Endometrium (tissue), 2 donors: Measurements from ENCODE around the gene SIX1.

Source experiments
- FAIRE-seq: peaks from 2 replicates; lab custom pipeline; 2012; peaks lifted over from hg19 to GRCh38; lab: Jason Lieb, UNC
- donor health status: control.
- donor health status: control.

Gene SIX1

DNA sequence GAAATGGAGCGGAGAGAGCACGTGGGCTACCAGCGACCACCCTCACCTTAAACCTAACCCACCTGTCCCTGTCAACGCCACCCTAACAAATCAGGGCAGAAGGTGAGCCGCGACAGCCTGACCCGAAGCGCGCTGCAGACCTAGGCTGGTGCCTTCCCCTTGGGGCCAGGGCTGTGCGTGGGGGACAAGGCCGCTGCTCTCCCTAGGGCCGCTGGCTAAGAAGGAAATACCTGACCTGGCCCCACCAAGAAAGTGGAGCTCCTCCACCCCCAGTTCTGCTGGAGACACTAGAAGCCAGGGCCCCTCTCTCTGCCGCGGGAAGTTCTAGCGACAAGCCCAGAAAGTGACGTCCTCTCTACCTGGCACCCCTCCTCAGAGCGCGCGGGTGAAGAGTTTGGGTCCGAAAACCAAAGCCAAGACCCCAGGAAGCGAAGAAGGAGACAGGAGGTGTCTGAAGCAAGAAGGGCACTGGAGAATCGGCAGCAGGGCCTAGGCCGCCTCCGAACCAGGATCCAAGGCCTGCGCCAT lies 7.5 kb downstream of the SIX1 start:
- FAIRE-seq = no peak

DNA sequence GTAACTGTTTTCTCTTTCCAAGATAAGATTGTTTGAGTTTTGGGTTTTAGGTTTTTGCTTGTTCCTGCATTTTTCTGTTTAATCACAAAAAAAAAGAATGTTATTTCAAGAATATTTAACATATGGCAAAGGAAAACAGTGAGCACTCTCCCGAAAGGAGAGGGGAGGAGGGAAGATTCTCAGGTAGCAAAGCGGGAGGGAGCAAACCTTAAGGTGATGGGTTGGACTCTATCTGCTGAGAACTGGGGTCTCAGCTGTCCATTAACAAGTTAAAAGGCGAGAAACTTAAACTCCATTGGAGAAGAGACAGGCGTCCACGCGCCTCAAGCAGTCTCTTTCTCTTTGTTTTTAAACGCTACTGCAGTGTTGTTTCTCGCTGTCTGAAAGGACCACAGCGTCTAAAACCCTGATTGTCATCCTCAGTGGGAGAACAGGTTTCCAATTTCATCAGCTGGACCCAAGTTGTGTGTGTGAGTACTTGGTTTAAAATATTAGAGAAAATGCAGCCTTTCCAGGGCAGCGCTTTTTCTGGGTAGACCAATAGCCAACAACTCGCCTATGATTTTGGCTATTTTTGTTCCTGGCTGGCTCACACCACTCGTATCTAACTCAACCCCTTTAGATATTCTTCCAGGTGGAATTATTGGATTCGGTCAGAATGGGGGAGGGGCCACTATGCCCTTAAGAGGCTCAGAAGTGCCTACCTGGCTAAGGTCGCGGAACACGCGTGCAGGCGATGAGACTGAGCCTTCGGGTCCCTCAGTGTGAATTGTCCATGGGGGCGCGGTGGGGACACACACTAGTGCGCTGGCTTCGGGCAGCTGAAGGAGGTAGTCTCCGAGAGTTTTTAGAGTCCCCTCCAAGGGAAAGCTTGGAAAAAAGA lies 8.2 kb downstream of the SIX1 start:
- FAIRE-seq = no peak

DNA sequence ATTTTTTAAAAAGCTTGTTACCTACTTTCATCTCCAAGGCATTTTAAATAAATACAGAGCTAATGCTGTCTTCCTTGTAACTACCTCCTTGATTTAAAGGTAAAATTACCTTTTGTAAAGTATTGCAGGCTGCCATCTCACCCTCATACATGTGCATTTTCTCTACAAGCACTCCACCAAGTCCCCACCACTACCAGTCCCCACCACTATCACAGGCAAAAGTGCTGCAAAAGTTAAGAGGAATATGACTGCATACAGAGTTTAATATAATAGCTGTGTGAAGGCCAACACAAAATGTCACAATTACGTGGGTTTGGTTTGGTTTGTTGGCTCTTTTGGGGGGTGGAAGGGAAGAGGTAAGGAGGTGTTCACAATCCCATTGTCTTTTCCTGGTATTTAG lies 9.6 kb downstream of the SIX1 start:
- FAIRE-seq = no peak

GRCh38 chr14:60637479-60638315 lies 11.6 kb downstream of the SIX1 start:
- no peak for FAIRE-seq

GRCh38 chr14:60636879-60637478 lies 12.3 kb downstream of the SIX1 start:
- no peak for FAIRE-seq

DNA sequence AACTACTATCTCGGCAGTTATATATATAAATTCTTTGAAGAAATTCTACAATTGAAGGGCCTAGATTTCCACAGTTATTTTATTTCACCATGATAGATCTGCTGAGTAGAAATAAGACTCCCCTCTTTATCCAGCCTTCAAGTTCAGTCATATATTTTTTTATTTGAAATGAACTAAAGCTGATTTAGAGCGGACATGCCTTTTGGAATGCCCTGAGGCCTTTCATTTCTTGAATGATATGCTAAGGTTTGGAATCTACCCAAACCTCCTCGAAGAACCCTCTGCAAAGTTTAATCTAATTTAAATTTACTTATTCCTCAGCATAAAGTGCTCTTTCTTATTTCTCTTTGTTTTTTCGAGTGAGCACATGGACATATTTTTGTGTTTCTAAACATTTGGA lies 15.1 kb downstream of the SIX1 start:
- no peak for FAIRE-seq

DNA sequence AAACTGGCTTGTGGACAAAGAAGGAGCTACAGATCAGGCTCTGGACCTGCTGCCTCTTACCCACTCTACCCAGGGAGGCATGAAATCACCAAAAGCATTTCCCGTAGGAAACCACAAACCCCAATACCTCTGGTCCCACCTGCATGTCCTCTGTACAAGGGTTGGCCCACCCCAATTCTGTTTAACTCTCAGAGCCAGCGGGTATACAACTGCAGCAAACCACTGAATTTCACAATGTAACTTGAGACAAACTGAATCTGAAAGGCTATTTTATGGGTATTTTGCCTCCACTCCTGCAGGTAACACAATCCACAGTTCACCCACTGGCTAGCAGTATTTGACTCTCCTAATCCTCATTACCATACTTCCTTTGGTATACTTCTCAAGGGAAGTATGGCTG lies 16.5 kb downstream of the SIX1 start:
- FAIRE-seq = no peak

GRCh38 chr14:60632257-60632656 lies 17.0 kb downstream of the SIX1 start:
- no peak for FAIRE-seq

- no peak for FAIRE-seq
Measured at GRCh38 chr14:60631842-60632241, 17.4 kb downstream of the SIX1 start.

DNA sequence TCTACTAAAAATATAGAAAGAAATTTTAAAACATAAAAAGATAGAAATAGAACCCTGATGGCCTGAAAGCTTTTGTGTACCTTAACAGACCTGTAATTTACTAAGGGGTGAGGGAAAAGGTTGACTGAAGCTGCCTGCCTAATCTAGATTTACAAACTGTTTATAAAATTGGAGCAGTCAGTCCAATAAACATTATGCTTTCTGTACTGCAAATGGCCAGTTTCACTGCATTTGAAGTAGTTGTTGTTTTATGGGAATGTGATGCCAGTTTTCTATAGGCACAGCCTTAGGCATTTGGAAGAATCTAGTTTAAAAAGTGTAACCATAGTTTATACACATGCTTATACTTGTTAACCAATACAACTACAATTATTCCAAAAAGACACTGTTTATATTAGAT lies 19.1 kb downstream of the SIX1 start:
- no peak for FAIRE-seq

GRCh38 chr14:60628892-60629291 lies 20.4 kb downstream of the SIX1 start:
- FAIRE-seq = no peak

GRCh38 chr14:60622917-60623257 lies 26.4 kb downstream of the SIX1 start:
- FAIRE-seq = no peak

DNA sequence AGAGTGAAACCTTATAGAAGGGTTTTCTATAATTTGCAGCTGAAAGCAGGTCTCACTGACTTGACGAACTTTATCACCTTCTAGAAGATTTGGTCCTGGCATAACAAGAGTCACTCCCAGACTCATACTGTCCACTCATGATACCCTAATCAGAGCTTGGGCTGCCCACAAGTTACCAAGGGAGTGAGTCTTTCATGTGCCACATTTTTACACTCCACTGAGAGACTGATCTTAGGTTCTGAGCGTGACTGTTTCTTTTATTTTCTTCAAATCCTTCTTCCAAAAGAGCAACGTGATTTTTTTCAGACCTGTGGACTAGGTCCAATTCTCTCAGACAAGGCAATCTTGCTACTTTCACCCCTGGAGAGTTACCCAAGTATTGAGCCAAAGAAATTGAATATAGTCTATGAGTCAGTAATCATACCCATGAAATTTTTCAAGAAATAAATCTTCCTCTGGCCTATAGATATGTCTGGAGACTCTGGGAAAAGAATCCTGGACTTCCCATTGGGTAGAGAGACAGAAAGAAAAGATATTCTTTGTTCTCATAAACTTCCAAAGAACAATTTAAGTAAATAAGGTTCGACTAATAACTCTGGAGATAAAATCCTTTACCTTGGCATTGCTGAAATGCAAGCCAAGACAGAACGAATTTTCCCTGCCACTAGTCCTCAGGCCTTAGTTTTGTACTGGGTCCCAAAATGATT lies 26.9 kb downstream of the SIX1 start:
- FAIRE-seq = no peak

DNA sequence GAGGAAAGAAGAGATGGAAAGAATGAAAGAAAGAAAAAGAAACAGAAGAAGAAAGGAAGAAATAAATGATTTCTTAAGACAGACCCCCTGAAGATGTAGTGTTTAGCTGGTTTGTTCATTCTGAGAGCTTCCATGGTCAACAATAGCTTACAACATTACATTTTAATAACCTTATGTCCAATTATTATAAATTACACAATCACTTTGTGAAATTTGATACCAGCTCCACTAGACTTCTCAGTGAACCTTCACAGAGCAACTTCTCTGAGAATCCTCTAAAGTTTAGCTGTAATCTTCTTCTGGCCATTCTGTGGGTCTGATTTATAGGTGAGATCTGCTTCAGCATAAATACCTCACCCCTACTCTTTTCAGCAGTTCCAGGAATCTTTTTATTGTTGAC lies 27.9 kb downstream of the SIX1 start:
- no peak for FAIRE-seq

- no peak for FAIRE-seq
Measured at GRCh38 chr14:60618241-60618640, 31.0 kb downstream of the SIX1 start.

GRCh38 chr14:60616461-60616959 lies 32.8 kb downstream of the SIX1 start:
- no peak for FAIRE-seq

DNA sequence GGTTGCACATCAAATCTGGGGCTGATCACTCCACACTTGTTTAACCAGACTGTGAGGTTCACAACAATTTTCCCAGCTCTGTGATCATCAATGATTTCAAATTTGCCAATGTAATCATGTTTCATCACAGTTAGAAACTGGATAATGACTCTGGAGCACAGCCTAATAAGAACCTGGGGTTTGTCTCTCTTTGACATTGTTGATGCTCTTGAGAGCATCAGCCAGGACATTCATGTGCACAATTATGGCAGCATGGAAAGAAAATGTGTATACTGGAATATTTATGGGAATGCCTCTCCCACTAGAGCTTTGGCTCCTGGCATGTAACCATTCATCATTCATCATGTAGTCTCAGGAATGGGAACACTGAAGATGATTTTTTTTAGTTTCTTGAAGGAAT lies 47.0 kb downstream of the SIX1 start:
- FAIRE-seq = no peak

GRCh38 chr14:60599727-60600126 lies 49.5 kb downstream of the SIX1 start:
- FAIRE-seq = no peak

GRCh38 chr14:60596139-60596538 lies 53.1 kb downstream of the SIX1 start:
- no peak for FAIRE-seq

DNA sequence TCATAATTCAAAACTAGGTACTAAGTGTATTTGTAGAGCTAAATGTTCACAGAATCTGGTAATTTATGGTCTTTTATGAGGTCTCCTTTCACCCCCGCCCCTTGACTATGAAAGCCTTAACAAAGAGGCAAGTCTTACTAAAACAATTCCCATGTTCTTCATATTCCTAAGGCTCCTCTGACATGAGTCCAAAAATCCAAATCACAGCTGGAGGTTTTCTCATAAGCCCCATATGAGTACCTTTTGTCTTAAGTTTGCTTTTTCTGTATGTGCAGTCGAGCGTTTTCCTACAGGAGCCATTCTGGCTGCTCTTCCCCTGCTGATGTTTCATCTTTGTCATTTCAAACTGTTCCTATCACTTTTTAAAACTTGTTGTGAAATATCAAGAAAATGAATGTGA lies 55.2 kb downstream of the SIX1 start:
- FAIRE-seq = no peak
